Right atrium auricular region (tissue), 2 donors: ENCODE results near the gene LDB2. TPM values are rescaled to one million over a fixed set of nuclear protein-coding genes. Genes with fewer than 3 reads are reported as not detected.

Experiments used
- DNase-seq: peaks from one replicate; pipeline ENCODE4 v3.0.0-alpha.2; 2019; ENCODE audit warnings: low spot score
- H3K27ac ChIP-seq, 2 donors: fragments of 200-600 bp; sonication (generic); 1 replicate in 1 of 2; 2 replicates in 1 of 2; pipeline ENCODE4 v1.5.1; 2016 to 2019
- H3K27me3 ChIP-seq, 2 donors: fragments of 200-600 bp; sonication (generic); one replicate each; pipeline versions ENCODE4 v1.5.1 to v1.6.0; 2017 to 2019
- H3K36me3 ChIP-seq: fragments of 200-600 bp; sonication (generic); one replicate; pipeline ENCODE4 v1.5.1; 2016
- H3K4me1 ChIP-seq, 2 donors: fragments of 200-600 bp; sonication (generic); one replicate each; pipeline versions ENCODE4 v1.5.1 to v1.6.0; 2017 to 2019
- H3K4me3 ChIP-seq, 2 donors: fragments of 200-600 bp; sonication (generic); 1 replicate in 1 of 2; 2 replicates in 1 of 2; pipeline ENCODE4 v1.5.1; 2017 to 2019; ENCODE audit warnings: mild to moderate bottlenecking in 1 of 2, moderate library complexity in 1 of 2
- H3K9me3 ChIP-seq, 2 donors: fragments of 200-600 bp; sonication (generic); one replicate each; pipeline ENCODE4 v1.5.1; 2019
- total RNA-seq, 2 donors: library from RNA; depleted of rRNA; stranded (reverse); fragments of >200 nt; gene quantifications; one replicate each; pipeline ENCODE4 v1.1.0, GENCODE V29; 2016
- TF ChIP-seq, protein P1 (sequence below), 2 donors: fragments of 200-600 bp; sonication (generic); IDR thresholded peaks; one replicate each; pipeline ENCODE4 v1.5.1; 2019; ENCODE audit warnings: antibody characterized with exemption in 2 of 2

The LDB2 gene
- total RNA-seq, 2 donors from 2014 or later: 35.2 to 64.4 TPM

DNA sequence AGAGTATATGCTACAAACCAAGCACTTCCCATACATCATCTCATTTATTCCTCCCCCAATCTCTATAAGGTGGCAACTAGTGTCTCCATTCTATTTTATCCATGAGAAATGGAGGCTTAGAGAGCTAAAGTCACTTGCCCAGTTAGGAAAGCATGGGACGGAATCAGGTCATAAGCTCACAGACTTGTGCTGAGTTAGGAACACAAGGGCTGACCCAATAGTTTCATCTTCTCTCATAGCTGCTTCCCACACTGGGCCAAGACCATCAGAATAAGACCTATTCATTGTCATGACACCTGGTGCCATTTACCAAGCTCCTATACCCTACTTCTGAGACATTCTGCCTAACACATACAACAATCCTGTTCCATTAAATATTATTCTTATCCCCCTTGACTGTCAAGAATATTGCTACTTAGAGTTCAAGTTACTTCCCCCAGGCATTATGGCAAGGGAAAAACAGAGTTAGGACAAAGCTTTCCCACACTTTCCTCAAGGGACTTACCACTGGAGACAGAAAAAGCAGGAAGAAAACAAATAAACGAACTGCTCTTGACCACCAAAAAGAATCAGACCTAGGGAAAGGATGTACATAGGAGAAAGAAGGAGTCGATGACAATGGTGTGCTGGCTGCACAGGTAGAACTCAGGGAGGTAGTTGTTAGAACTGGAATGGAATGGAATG lies 167.8 kb downstream of the LDB2 start:
- H3K27me3 ChIP-seq: no peaks in the 10 kb centered on the region
- DNase-seq: no peak
- no peak overlapping the region for H3K4me3 ChIP-seq
- peaks cover 0 to 8% of the 10 kb centered on the region in 2 donors for H3K4me1 ChIP-seq
- H3K9me3 ChIP-seq: peaks cover 0 to 5% of the 10 kb centered on the region in 2 donors
- TF ChIP-seq, protein P1, sequence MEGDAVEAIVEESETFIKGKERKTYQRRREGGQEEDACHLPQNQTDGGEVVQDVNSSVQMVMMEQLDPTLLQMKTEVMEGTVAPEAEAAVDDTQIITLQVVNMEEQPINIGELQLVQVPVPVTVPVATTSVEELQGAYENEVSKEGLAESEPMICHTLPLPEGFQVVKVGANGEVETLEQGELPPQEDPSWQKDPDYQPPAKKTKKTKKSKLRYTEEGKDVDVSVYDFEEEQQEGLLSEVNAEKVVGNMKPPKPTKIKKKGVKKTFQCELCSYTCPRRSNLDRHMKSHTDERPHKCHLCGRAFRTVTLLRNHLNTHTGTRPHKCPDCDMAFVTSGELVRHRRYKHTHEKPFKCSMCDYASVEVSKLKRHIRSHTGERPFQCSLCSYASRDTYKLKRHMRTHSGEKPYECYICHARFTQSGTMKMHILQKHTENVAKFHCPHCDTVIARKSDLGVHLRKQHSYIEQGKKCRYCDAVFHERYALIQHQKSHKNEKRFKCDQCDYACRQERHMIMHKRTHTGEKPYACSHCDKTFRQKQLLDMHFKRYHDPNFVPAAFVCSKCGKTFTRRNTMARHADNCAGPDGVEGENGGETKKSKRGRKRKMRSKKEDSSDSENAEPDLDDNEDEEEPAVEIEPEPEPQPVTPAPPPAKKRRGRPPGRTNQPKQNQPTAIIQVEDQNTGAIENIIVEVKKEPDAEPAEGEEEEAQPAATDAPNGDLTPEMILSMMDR (IDR thresholded peaks at IDR 0.05): no peak
- no peak overlapping the region for H3K27ac ChIP-seq
- no peaks in the 10 kb centered on the region for H3K36me3 ChIP-seq

DNA sequence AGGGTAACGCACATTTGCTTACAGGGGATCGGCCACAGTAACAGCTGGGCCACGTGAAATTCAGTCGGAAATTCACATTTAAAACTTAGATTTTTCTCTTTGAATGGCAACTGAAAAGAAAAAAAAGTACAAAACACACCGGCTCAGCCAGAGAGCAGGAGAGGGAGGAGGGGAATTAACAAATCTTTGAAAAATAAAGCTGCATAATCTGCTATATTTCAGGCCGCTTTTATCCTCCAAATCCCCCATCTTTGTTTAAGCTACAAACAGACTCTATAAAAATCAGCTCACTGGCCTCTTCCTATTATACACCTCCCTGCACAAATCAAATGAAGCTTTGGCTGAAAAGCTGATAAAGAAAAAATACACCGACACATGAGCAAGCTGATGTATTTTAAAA lies 169.1 kb downstream of the LDB2 start:
- H3K9me3 ChIP-seq: peaks cover 0 to 16% of the 10 kb centered on the region in 2 donors
- H3K36me3 ChIP-seq: no peaks in the 10 kb centered on the region
- H3K27me3 ChIP-seq: no peaks in the 10 kb centered on the region
- no peak overlapping the region for H3K27ac ChIP-seq
- no peak for DNase-seq
- H3K4me1 ChIP-seq: peaks cover 0 to 8% of the 10 kb centered on the region in 2 donors
- H3K4me3 ChIP-seq: no peak overlapping the region
- TF ChIP-seq, protein P1 (IDR thresholded peaks at IDR 0.05): no peak

DNA sequence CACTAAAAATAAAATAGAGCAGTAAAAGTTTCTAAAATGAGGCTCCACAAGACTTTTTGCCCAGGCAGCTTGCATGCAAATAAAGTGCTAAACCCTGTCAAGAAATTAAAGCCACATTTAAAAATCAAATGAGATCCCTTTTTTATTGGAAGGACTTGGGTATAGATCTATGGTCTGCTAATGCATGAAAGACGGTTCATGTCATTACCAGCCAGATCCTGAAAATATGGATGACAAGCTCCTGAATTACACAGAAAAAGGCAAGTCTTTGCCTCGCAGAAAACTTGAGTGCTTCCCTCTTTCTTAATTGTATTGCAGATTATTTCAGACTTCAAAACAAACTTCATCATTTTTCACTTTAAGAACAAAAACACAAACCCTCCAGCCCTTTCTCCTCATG lies 169.6 kb downstream of the LDB2 start:
- Histone ChIP-seq H3K9me3 (peaks cover 0 to 16% of the 10 kb centered on the region in 2 donors), H3K4me3 (no peak overlapping the region), H3K4me1 (peaks cover 0 to 8% of the 10 kb centered on the region in 2 donors), H3K27ac (no peak overlapping the region), H3K36me3 (no peaks in the 10 kb centered on the region), H3K27me3 (no peaks in the 10 kb centered on the region)
- TF ChIP-seq, protein P1 (IDR thresholded peaks at IDR 0.05): no peak
- no peak for DNase-seq

DNA sequence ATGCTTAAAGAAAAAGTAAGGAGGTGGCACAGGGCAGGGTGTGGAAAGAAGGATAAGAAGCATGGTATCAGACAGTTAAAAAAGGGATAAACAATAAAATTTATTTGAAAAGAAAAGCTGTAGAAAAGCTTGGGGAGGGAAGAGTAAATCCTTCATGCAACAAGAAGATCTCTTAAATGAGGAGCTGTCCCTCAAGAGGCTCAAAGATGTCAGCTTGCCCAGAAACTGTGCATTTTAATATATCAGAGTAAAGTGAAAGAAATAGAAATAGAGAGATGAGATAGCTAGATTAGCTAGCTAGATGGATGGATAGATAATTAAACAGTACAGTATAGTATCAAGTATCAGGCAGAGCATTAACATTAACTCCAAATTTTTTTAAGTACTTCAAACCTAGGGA lies 170.3 kb downstream of the LDB2 start:
- TF ChIP-seq, protein P1 (IDR thresholded peaks at IDR 0.05): no peak
- no peaks in the 10 kb centered on the region for H3K36me3 ChIP-seq
- H3K4me3 ChIP-seq: no peak overlapping the region
- H3K9me3 ChIP-seq: peaks cover 0 to 19% of the 10 kb centered on the region in 2 donors
- no peak overlapping the region for H3K27ac ChIP-seq
- DNase-seq: no peak
- peaks cover 0 to 8% of the 10 kb centered on the region in 2 donors for H3K4me1 ChIP-seq
- H3K27me3 ChIP-seq: no peaks in the 10 kb centered on the region

DNA sequence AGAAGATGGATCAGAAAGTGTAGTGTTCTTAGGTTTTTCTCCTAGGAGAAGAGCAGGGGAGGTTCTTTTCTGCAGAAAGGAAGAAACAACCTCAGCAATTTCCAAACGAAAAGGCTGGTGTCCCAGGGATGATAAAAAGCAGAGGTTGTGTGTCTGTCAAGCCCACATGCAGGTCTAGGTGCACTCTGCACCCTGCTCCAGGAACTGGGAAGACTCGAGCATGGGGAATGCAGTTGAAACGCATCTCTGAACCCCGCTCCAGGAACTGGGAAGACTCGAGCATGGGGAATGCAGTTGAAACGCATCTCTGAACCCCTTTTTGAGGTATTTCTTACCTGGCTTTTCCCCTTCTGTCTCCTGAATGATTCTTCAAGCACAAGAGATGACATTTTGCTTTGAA lies 171.2 kb downstream of the LDB2 start:
- TF ChIP-seq, protein P1 (IDR thresholded peaks at IDR 0.05): no peak
- no peak for DNase-seq
- Histone ChIP-seq H3K4me1 (peaks cover 0 to 8% of the 10 kb centered on the region in 2 donors), H3K27me3 (no peaks in the 10 kb centered on the region), H3K9me3 (peaks cover 0 to 23% of the 10 kb centered on the region in 2 donors), H3K36me3 (no peaks in the 10 kb centered on the region), H3K4me3 (no peak overlapping the region), H3K27ac (no peak overlapping the region)
